ENCODE results near the gene PSD2. TPM values are rescaled to one million over a fixed set of nuclear protein-coding genes. Genes with fewer than 3 reads are reported as not detected.

PSD2 gene
- polyA plus RNA-seq (2012; ENCODE audit: insufficient read length, low read depth) = 0.23 TPM

GRCh38 chr5:139795074-139796001 lies at the start of gene PSD2:
Gene PSD2, plus strand, starts transcription at chr5:139795808. Its CDS starts 13,633 bp downstream, at chr5:139809441.
- TF ChIP-seq FOXP2 (optimal IDR thresholded peaks at IDR 0.05; ENCODE audit: borderline replicate concordance, extremely low read depth, extremely low read length, insufficient read depth) = peak; percentile 31
- no peak for TF ChIP-seq TAF1 (IDR thresholded peaks at IDR 0.05; ENCODE audit: borderline replicate concordance, insufficient read depth, low read length)
- no peak for TF ChIP-seq SIN3A (IDR thresholded peaks at IDR 0.05; ENCODE audit: borderline replicate concordance, insufficient read depth, low read length)
- TF ChIP-seq POLR2AphosphoS5 (IDR thresholded peaks at IDR 0.05; ENCODE audit: low read depth, low read length) = no peak

GRCh38 chr5:139746691-139747582 lies 48.7 kb upstream of the PSD2 start:
- TF ChIP-seq POLR2AphosphoS5 (IDR thresholded peaks at IDR 0.05; ENCODE audit: low read depth, low read length) (no peak), REST (IDR thresholded peaks at IDR 0.05; ENCODE audit: insufficient read depth in 1 of 2, low read depth in 2 of 2, low read length in 2 of 2) (no peak), FOXP2 (optimal IDR thresholded peaks at IDR 0.05; ENCODE audit: borderline replicate concordance, extremely low read depth, extremely low read length, insufficient read depth) (no peak), TAF1 (IDR thresholded peaks at IDR 0.05; ENCODE audit: borderline replicate concordance, insufficient read depth, low read length) (no peak), SIN3A (IDR thresholded peaks at IDR 0.05; ENCODE audit: borderline replicate concordance, insufficient read depth, low read length) (no peak)

GRCh38 chr5:139747583-139748504 lies 47.8 kb upstream of the PSD2 start:
- TF ChIP-seq POLR2AphosphoS5 (IDR thresholded peaks at IDR 0.05; ENCODE audit: low read depth, low read length) = no peak

- TF ChIP-seq TAF1 (IDR thresholded peaks at IDR 0.05; ENCODE audit: borderline replicate concordance, insufficient read depth, low read length) (no peak), POLR2AphosphoS5 (IDR thresholded peaks at IDR 0.05; ENCODE audit: low read depth, low read length) (no peak), SIN3A (IDR thresholded peaks at IDR 0.05; ENCODE audit: borderline replicate concordance, insufficient read depth, low read length) (no peak), REST (IDR thresholded peaks at IDR 0.05; ENCODE audit: insufficient read depth in 1 of 2, low read depth in 2 of 2, low read length in 2 of 2) (no peak), FOXP2 (optimal IDR thresholded peaks at IDR 0.05; ENCODE audit: borderline replicate concordance, extremely low read depth, extremely low read length, insufficient read depth) (no peak)
Measured at GRCh38 chr5:139748505-139748826, 47.1 kb upstream of the PSD2 start.

DNA sequence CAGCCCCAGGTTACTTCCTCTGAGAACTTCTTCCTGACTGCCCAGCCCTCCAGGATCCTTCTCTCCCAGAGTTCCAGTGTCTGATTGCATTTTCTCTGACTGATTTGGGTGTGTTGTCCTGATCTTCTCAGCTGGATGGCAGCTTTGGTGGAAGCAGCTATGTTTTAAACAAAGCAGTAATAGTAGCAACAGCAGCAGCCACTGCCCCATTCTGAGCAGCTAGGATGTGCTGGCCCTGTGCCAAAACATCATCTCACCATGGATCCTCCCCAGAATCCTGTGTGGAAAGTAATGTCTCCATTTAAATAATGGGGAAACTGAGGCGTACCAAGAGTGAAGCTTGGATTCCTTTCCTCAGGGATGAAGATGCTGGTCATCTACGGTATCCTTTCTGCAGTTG lies 46.4 kb upstream of the PSD2 start:
- TF ChIP-seq REST (IDR thresholded peaks at IDR 0.05; ENCODE audit: insufficient read depth in 1 of 2, low read depth in 2 of 2, low read length in 2 of 2) (no peak), FOXP2 (optimal IDR thresholded peaks at IDR 0.05; ENCODE audit: borderline replicate concordance, extremely low read depth, extremely low read length, insufficient read depth) (no peak), POLR2AphosphoS5 (IDR thresholded peaks at IDR 0.05; ENCODE audit: low read depth, low read length) (no peak), SIN3A (IDR thresholded peaks at IDR 0.05; ENCODE audit: borderline replicate concordance, insufficient read depth, low read length) (no peak), TAF1 (IDR thresholded peaks at IDR 0.05; ENCODE audit: borderline replicate concordance, insufficient read depth, low read length) (no peak)
